22Rv1 (cell line): ENCODE data around the gene RFLNA.

ENCODE experiments used
- H3K27ac ChIP-seq: fragments of 450-650 bp; 2 replicates; pipeline ENCODE4 v1.5.1; 2017
- ZFX ChIP-seq: fragments of 450-650 bp; IDR thresholded peaks from 2 replicates; pipeline ENCODE4 v1.6.1; 2017; ENCODE audit warnings: antibody characterized with exemption, borderline replicate concordance
- TF ChIP-seq, protein P1 (sequence below): fragments of 450-650 bp; IDR thresholded peaks from 2 replicates; pipeline ENCODE4 v1.5.1; 2017; ENCODE audit warnings: mild to moderate bottlenecking

RFLNA gene

DNA sequence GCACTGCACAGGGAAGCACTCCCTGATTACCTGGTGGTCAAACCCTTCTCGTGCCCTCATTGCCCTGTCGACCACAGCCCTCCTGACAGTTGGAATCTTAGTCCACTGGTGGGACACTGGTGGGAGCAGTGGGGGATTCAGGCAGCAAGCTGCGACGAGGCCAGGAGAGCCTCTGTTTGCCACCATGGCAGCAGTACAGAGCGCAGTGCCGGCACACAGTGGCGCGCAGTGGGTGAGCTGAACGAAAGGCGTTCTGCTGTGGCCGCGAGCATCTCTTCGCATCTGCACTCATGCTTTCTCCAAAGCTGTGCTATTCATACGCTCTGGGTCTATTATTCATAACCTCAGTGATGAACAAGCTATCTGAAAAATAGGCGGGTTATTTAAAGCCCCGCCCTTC lies 14.3 kb downstream of the RFLNA start:
- TF ChIP-seq, protein P1, sequence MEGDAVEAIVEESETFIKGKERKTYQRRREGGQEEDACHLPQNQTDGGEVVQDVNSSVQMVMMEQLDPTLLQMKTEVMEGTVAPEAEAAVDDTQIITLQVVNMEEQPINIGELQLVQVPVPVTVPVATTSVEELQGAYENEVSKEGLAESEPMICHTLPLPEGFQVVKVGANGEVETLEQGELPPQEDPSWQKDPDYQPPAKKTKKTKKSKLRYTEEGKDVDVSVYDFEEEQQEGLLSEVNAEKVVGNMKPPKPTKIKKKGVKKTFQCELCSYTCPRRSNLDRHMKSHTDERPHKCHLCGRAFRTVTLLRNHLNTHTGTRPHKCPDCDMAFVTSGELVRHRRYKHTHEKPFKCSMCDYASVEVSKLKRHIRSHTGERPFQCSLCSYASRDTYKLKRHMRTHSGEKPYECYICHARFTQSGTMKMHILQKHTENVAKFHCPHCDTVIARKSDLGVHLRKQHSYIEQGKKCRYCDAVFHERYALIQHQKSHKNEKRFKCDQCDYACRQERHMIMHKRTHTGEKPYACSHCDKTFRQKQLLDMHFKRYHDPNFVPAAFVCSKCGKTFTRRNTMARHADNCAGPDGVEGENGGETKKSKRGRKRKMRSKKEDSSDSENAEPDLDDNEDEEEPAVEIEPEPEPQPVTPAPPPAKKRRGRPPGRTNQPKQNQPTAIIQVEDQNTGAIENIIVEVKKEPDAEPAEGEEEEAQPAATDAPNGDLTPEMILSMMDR: no peak
- no peak for TF ChIP-seq ZFX
- no peak overlapping the region for H3K27ac ChIP-seq

DNA sequence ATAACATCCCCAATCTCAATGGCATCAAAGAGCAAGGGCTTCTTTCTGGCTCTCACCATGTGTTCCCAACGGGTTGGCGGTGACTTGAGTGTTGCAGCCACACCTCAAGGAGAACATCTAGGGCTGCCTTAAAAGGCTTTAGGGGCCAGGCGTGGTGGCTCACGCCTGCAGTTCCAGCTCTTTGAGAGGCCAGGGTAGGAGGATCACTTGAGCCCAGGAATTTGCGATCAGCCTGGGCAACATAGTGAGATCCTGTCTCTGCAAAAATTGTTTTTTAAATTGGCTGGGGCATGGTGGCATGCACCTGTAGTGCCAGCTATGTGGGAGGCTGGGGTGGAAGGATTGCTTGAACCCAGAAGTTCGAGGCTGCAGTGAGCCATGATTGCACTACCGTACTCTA lies 14.9 kb downstream of the RFLNA start:
- H3K27ac ChIP-seq: no peak overlapping the region
- TF ChIP-seq, protein P1: no peak
- TF ChIP-seq ZFX: no peak

DNA sequence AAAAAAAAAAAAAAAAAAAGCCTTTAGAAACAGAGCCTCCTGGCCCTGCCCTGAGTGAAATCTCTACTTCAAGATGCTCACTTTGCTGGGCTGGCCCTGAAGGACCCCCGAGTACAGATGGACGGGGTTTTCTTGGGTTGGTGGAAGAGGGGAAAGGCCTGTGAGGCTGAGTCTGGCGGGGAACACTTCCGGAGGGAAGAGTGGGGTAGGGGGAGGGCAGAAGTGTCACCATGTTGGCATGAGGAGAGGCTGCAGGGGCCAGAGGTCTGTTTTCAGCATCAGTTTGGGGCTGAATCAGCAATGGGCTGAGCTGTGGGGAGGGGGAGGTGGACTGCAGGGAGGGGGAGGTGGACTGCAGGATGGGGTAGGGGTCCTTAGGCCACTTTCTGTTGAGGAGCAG lies 15.3 kb downstream of the RFLNA start:
- no peak for TF ChIP-seq ZFX
- TF ChIP-seq, protein P1: no peak
- H3K27ac ChIP-seq: no peak overlapping the region

DNA sequence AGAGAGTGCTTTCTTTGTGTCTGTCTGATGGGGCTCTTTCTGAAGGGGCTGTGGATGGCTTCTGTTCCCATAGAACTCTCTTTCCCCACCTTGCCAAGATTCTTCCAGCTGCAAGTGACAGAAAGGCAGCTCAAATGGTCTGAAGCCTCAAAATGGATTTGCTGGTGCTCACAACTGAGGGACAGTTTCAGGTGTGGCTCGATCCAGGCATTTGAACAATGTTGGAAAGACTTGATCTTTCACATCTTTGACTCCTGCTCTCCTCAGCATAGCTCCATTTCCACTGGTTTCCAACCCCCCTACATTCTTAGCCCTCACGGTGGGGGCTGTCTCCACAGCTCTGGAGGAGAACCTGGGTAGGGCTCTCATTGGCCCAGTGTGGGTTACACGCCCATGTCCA lies 15.9 kb downstream of the RFLNA start:
- TF ChIP-seq ZFX: no peak
- TF ChIP-seq, protein P1: no peak
- H3K27ac ChIP-seq: no peak overlapping the region

- TF ChIP-seq, protein P1: no peak
- no peak for TF ChIP-seq ZFX
These were observed 16.6 kb downstream of the RFLNA start for GRCh38 chr12:124311292-124312109.

DNA sequence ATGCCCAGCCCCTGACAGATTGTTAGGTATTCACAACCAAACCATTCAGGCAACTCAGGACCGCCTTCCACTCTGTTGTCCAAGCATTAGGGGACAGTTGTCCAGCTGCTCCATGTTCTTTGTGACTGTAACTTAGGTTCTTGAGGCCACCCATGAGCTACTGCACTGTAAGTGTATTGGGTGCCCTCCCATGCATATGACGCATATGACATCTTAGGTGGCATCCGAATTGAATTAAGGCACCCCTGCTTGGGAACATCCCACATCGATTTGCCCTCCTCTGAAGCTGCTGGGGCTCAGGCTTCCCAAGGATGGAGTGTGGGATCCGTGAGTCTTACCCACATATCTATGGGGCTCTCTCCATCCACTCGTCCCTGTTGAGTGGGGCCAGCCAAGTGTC lies 17.7 kb downstream of the RFLNA start:
- TF ChIP-seq ZFX: no peak
- TF ChIP-seq, protein P1: no peak
- H3K27ac ChIP-seq: no peak overlapping the region

More at GRCh38 chr12:124311292-124312109, 16.6 kb downstream of the RFLNA start:
- H3K27ac ChIP-seq: no peak overlapping the region

- TF ChIP-seq, protein P1: no peak
- no peak for TF ChIP-seq ZFX
- H3K27ac ChIP-seq: no peak overlapping the region
These were observed 19.3 kb downstream of the RFLNA start for GRCh38 chr12:124314207-124314606.
